Measurements from ENCODE around the gene MAP4K4.

GRCh38 chr2:101781326-101781725 is 83.8 kb downstream of the MAP4K4 start:
- TF ChIP-seq CTCF (IDR thresholded peaks at IDR 0.05) (no peak), EZH2phosphoT487 (IDR thresholded peaks at IDR 0.05) (no peak), EZH2 (IDR thresholded peaks at IDR 0.05) (no peak)

All from neural progenitor cell (in vitro differentiated cells).